SK-N-SH (cell line): ENCODE measurements around the gene ADCY10. TPM values are rescaled to one million over a fixed set of nuclear protein-coding genes. Genes with fewer than 3 reads are reported as not detected.

ENCODE experiments used
- CTCF ChIA-PET: fragments of 300-600, 350-600 bp; formaldehyde crosslinking; extraction: SDS; loops from one replicate; lab custom pipeline; 2021; lab: Yijun Ruan, JAX
- POLR2A ChIA-PET: fragments of 350-600 bp; sonication (Branson Sonifier 250); formaldehyde crosslinking; extraction: SDS; loops from one replicate; lab custom pipeline; 2020; ENCODE audit warnings: antibody characterized with exemption, inconsistent platforms; lab: Yijun Ruan, JAX
- DNase-seq: peaks from one replicate; pipeline ENCODE4 v3.0.0; 2012
- H2AFZ ChIP-seq: fragments of 200-600 bp; sonication (generic); 2 replicates; pipeline ENCODE4 v1.8.1; 2016; ENCODE audit warnings: antibody characterized with exemption, mild to moderate bottlenecking, low read depth
- H3F3A ChIP-seq: fragments of 200-600 bp; sonication (generic); replicated peaks from 2 replicates; pipeline ENCODE3; 2016; ENCODE audit warnings: antibody characterized with exemption, mild to moderate bottlenecking; ENCODE audit not compliant: insufficient read depth
- H3K27ac ChIP-seq, 2 experiments: fragments of 200-500 bp in 1 of 2; fragments of 200-600 bp in 1 of 2; sonication (Bioruptor generic) in 1 of 2; sonication (generic), shearing (Covaris generic) in 1 of 2; 2 replicates each; pipeline versions ENCODE4 v1.5.1 to v1.6.1; 2014 to 2016; ENCODE audit warnings: low read depth in 2 of 2, inconsistent platforms in 1 of 2, low read length in 1 of 2, mild to moderate bottlenecking in 1 of 2, mixed read lengths in 1 of 2
- H3K27me3 ChIP-seq: fragments of 200-600 bp; sonication (generic), shearing (Covaris generic); 2 replicates; pipeline ENCODE4 v1.6.1; 2016; ENCODE audit warnings: mixed run types; ENCODE audit not compliant: insufficient read depth
- H3K36me3 ChIP-seq, 2 experiments: fragments of 200-500 bp in 1 of 2; fragments of 200-600 bp in 1 of 2; sonication (Bioruptor generic) in 1 of 2; sonication (generic) in 1 of 2; replicated peaks in 1 of 2; 2 replicates each; pipeline versions ENCODE3 to v1.5.1; 2014 to 2016; ENCODE audit warnings: low read length in 1 of 2, mild to moderate bottlenecking in 1 of 2; ENCODE audit not compliant: insufficient read depth in 2 of 2, control insufficient read depth in 1 of 2
- H3K4me1 ChIP-seq, 2 experiments: fragments of 200-500 bp in 1 of 2; fragments of 200-600 bp in 1 of 2; sonication (Bioruptor generic) in 1 of 2; sonication (generic), shearing (Covaris generic) in 1 of 2; 2 replicates each; pipeline versions ENCODE4 v1.5.1 to v1.6.1; 2014 to 2016; ENCODE audit warnings: low read depth in 1 of 2, low read length in 1 of 2, mixed run types in 1 of 2; ENCODE audit not compliant: insufficient read depth in 2 of 2, control insufficient read depth in 1 of 2
- H3K4me2 ChIP-seq: fragments of 200-600 bp; sonication (generic), shearing (Covaris generic); 2 replicates; pipeline ENCODE4 v1.6.1; 2017; ENCODE audit warnings: mixed run types
- H3K4me3 ChIP-seq, 2 experiments: fragments of 200-500 bp in 1 of 2; fragments of 200-600 bp in 1 of 2; sonication (Bioruptor generic) in 1 of 2; sonication (generic), shearing (Covaris generic) in 1 of 2; 2 replicates each; pipeline versions ENCODE4 v1.5.1 to v1.8.1; 2014 to 2016; ENCODE audit warnings: low read depth in 2 of 2, inconsistent platforms in 1 of 2, low read length in 1 of 2, mild to moderate bottlenecking in 1 of 2, mixed read lengths in 1 of 2, moderate library complexity in 1 of 2
- H3K79me2 ChIP-seq: fragments of 200-600 bp; sonication (generic); 2 replicates; pipeline ENCODE4 v1.8.1; 2017; ENCODE audit warnings: mild to moderate bottlenecking; ENCODE audit not compliant: insufficient read depth
- H3K9ac ChIP-seq: fragments of 200-600 bp; sonication (generic); 2 replicates; pipeline ENCODE4 v1.6.1; 2017; ENCODE audit warnings: mixed run types
- H3K9me2 ChIP-seq: fragments of 200-600 bp; sonication (generic); 2 replicates; pipeline ENCODE4 v1.6.1; 2017; ENCODE audit warnings: mixed run types
- H3K9me3 ChIP-seq: fragments of 200-600 bp; sonication (generic); 2 replicates; pipeline ENCODE4 v1.6.1; 2017; ENCODE audit warnings: mixed run types, mild to moderate bottlenecking, moderate library complexity
- H4K20me1 ChIP-seq: fragments of 200-600 bp; sonication (generic); 2 replicates; pipeline ENCODE4 v1.6.1; 2017; ENCODE audit warnings: mild to moderate bottlenecking, mixed run types; ENCODE audit not compliant: insufficient read depth
- CHD2 ChIP-seq: fragments of 150-350 bp; IDR thresholded peaks from 2 replicates; pipeline ENCODE4 v1.6.1; 2018; ENCODE audit warnings: low read length; ENCODE audit not compliant: partially characterized antibody
- ELF1 ChIP-seq: IDR thresholded peaks from 2 replicates; pipeline ENCODE4 v1.4.0; 2012
- FOXJ3 ChIP-seq: sonication (generic); formaldehyde crosslinking; IDR thresholded peaks from 2 replicates; pipeline ENCODE4 v1.5.1; 2020; ENCODE audit warnings: mild to moderate bottlenecking, missing genetic modification reagents
- FOXM1 ChIP-seq: IDR thresholded peaks from 2 replicates; pipeline ENCODE4 v1.4.0; 2012; ENCODE audit warnings: low read depth, mild to moderate bottlenecking
- IRF3 ChIP-seq: fragments of 150-350 bp; IDR thresholded peaks from 2 replicates; pipeline ENCODE4 v1.6.1; 2016; ENCODE audit warnings: mild to moderate bottlenecking, low read depth, low read length
- MAX ChIP-seq: IDR thresholded peaks from 2 replicates; pipeline ENCODE4 v1.4.0; 2012; ENCODE audit warnings: low read depth
- NFIC ChIP-seq: IDR thresholded peaks from 2 replicates; pipeline ENCODE4 v1.4.0; 2012; ENCODE audit warnings: borderline replicate concordance
- RAD21 ChIP-seq: IDR thresholded peaks from 2 replicates; pipeline ENCODE4 v1.6.1; 2012; ENCODE audit warnings: mild to moderate bottlenecking, low read length
- RCOR1 ChIP-seq: fragments of 150-350 bp; IDR thresholded peaks from 2 replicates; pipeline ENCODE4 v1.6.1; 2017; ENCODE audit warnings: antibody characterized with exemption, low read length
- ZBTB33 ChIP-seq: IDR thresholded peaks from 2 replicates; pipeline ENCODE4 v1.4.0; 2012; ENCODE audit warnings: low read depth, borderline replicate concordance
- WGBS: methylation state at CpG from one replicate; pipeline ENCODE4 v1.1.6; 2017; ENCODE audit warnings: low lambda C conversion rate; 5-methylcytosine and 5-hydroxymethylcytosine counted together
- polyA plus RNA-seq, 3 experiments: library from polyadenylated mRNA; depleted of rRNA; stranded (reverse); fragments of >200 nt; gene quantifications; 2 replicates each; pipeline ENCODE4 v1.2.3, GENCODE V29; 2012
- TF ChIP-seq, protein P1 (sequence below): fragments of 200-600 bp; sonication (generic); IDR thresholded peaks from 2 replicates; pipeline ENCODE4 v1.6.1; 2017; ENCODE audit warnings: antibody characterized with exemption, mild to moderate bottlenecking, moderate library complexity
- TF ChIP-seq, protein P2 (sequence below): IDR thresholded peaks from 2 replicates; pipeline ENCODE4; 2012
- TF ChIP-seq, protein P3 (sequence below): IDR thresholded peaks from 2 replicates; pipeline ENCODE4 v1.6.1; 2012; ENCODE audit warnings: mild to moderate bottlenecking, low read depth, low read length, moderate library complexity

Gene ADCY10
- polyA plus RNA-seq, 1 of the 3 experiments (the other 2 are of a cell fraction) = 0.10 TPM

DNA sequence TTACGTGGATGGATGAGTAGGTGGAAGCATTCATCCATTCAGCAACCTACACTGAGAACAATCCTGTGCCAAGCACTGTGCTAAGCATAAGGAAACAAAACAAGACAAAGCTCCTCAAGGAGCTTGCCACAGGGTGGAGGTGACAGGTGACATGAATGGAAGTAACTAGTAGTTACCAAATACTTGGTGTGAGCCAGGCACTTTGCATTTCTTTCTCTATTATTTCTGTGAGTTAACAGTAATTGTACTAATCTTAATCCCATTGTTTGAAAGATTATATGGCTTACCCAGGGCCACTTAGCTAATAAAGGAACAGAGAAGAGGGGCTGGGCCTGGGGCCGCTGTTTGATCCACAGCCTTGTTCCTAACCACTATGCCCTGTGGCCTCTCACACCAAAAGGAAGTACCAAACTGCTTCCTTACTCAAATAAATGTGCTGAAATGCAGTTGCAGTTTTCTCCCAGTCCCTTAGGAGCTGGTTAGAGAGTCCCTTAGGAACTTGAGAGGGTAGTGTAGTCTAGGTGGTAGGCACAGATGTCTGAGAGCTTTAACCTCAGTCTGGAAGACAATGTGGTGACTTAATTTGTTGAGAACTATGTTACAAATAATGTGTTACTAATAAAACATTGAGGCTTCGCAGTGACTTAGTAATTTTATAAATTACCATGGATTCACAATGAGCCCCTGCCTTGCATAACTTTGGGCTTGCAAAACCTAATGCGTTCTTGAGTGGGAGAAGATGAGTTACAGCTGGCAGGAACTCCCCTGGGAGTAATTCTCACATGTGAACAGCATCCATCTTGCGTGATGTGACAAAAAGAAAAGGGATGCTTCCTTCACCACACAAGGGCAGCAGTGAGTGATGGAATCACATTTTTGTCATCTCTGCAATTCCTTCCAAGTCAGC is 122.4 kb downstream of the ADCY10 start (continued):
- TF ChIP-seq, protein P1, sequence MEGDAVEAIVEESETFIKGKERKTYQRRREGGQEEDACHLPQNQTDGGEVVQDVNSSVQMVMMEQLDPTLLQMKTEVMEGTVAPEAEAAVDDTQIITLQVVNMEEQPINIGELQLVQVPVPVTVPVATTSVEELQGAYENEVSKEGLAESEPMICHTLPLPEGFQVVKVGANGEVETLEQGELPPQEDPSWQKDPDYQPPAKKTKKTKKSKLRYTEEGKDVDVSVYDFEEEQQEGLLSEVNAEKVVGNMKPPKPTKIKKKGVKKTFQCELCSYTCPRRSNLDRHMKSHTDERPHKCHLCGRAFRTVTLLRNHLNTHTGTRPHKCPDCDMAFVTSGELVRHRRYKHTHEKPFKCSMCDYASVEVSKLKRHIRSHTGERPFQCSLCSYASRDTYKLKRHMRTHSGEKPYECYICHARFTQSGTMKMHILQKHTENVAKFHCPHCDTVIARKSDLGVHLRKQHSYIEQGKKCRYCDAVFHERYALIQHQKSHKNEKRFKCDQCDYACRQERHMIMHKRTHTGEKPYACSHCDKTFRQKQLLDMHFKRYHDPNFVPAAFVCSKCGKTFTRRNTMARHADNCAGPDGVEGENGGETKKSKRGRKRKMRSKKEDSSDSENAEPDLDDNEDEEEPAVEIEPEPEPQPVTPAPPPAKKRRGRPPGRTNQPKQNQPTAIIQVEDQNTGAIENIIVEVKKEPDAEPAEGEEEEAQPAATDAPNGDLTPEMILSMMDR = no peak
- TF ChIP-seq, protein P2, sequence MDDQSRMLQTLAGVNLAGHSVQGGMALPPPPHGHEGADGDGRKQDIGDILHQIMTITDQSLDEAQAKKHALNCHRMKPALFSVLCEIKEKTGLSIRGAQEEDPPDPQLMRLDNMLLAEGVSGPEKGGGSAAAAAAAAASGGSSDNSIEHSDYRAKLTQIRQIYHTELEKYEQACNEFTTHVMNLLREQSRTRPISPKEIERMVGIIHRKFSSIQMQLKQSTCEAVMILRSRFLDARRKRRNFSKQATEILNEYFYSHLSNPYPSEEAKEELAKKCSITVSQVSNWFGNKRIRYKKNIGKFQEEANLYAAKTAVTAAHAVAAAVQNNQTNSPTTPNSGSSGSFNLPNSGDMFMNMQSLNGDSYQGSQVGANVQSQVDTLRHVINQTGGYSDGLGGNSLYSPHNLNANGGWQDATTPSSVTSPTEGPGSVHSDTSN = no peak

DNA sequence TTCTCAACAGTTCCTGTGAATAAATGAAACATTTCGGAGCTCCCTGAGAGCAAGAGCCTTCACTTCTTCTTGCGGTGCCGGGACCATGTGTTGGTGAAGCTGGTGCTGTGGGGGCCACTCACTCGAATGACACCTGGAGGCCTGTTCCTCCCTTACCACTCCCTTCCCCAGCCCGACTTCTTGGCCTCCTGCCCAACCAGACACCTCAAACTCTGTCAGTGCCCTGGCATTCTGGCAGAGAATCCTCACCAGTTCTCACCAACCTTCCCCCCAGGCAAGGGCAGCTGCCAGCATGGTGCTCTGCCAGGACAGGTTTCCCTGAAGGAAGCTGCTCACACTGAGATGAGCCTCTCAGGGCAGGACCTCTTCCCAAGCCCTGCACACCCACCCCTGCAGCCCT is 123.8 kb downstream of the ADCY10 start:
- no peak overlapping the region for H3K9ac ChIP-seq
- TF ChIP-seq RCOR1 = no peak
- no peak for TF ChIP-seq ELF1
- no peak; the same call in 1 of the 2 replicates for TF ChIP-seq NFIC
- TF ChIP-seq ZBTB33 = no peak
- TF ChIP-seq IRF3 = no peak
- TF ChIP-seq, protein P3, sequence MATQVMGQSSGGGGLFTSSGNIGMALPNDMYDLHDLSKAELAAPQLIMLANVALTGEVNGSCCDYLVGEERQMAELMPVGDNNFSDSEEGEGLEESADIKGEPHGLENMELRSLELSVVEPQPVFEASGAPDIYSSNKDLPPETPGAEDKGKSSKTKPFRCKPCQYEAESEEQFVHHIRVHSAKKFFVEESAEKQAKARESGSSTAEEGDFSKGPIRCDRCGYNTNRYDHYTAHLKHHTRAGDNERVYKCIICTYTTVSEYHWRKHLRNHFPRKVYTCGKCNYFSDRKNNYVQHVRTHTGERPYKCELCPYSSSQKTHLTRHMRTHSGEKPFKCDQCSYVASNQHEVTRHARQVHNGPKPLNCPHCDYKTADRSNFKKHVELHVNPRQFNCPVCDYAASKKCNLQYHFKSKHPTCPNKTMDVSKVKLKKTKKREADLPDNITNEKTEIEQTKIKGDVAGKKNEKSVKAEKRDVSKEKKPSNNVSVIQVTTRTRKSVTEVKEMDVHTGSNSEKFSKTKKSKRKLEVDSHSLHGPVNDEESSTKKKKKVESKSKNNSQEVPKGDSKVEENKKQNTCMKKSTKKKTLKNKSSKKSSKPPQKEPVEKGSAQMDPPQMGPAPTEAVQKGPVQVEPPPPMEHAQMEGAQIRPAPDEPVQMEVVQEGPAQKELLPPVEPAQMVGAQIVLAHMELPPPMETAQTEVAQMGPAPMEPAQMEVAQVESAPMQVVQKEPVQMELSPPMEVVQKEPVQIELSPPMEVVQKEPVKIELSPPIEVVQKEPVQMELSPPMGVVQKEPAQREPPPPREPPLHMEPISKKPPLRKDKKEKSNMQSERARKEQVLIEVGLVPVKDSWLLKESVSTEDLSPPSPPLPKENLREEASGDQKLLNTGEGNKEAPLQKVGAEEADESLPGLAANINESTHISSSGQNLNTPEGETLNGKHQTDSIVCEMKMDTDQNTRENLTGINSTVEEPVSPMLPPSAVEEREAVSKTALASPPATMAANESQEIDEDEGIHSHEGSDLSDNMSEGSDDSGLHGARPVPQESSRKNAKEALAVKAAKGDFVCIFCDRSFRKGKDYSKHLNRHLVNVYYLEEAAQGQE = no peak
- no peak for TF ChIP-seq RAD21
- TF ChIP-seq FOXM1 = no peak
- TF ChIP-seq MAX = no peak
- no peak for TF ChIP-seq CHD2
- TF ChIP-seq, protein P2 = no peak
- no peak for TF ChIP-seq FOXJ3 (CRISPR knock-in tag)
- TF ChIP-seq, protein P1 = no peak

More for the DNA sequence above, 123.8 kb downstream of the ADCY10 start:
- H3K9me2 ChIP-seq = no peaks in the 10 kb centered on the region
- peaks cover 5% of the 10 kb centered on the region for H3F3A ChIP-seq
- H3K36me3 ChIP-seq = peaks cover 34 to 51% of the 10 kb centered on the region in 2 experiments
- DNase-seq = no peak
- 88% methylated on average over 4 of the region's 5 CpGs for WGBS
- ChIA-PET POLR2A (no interaction called here), CTCF (interaction anchor here (1.1 to 1.3 kb wide), 2 partner anchors 9 to 14 kb away, joined by 3 read pairs; no protein-coding TSS in a partner anchor)
- H2AFZ ChIP-seq = no peak overlapping the region
- H3K4me2 ChIP-seq = no peak overlapping the region
- no peaks in the 10 kb centered on the region for H3K27me3 ChIP-seq
- H3K4me1 ChIP-seq = peaks cover 0 to 7% of the 10 kb centered on the region in 2 experiments; a peak in 2 of 4 replicates
- H3K4me3 ChIP-seq = no peak overlapping the region
- H3K27ac ChIP-seq = no peak overlapping the region; a peak in 1 of 4 replicates
- H3K9me3 ChIP-seq = no peaks in the 10 kb centered on the region
- H3K79me2 ChIP-seq = no peaks in the 10 kb centered on the region
- no peaks in the 10 kb centered on the region for H4K20me1 ChIP-seq
